Measurements from ENCODE around the gene YWHAG.
"Not testable (repeated sequence)": the region's sequence is repeated elsewhere in the genome, so short reads cannot be mapped to it uniquely, and the experiment has no call there.

- not testable (repeated sequence) for TF ChIP-seq ZNF232 (CRISPR knock-in tag; IDR thresholded peaks at IDR 0.05); CTCF (IDR thresholded peaks at IDR 0.05); STAT6 (CRISPR knock-in tag; conservative IDR thresholded peaks at IDR 0.05; ENCODE audit: low read depth); TEAD1 (CRISPR knock-in tag; IDR thresholded peaks at IDR 0.05); JUN (CRISPR knock-in tag; IDR thresholded peaks at IDR 0.05); ATF2 (CRISPR knock-in tag; IDR thresholded peaks at IDR 0.05; ENCODE audit: borderline replicate concordance, low read depth); E2F1 (CRISPR knock-in tag; IDR thresholded peaks at IDR 0.05); ATF3 (CRISPR knock-in tag; conservative IDR thresholded peaks at IDR 0.05); IRF1 (CRISPR knock-in tag; IDR thresholded peaks at IDR 0.05); HMGXB4 (CRISPR knock-in tag; IDR thresholded peaks at IDR 0.05)
Measured at GRCh38 chr7:76395605-76395964, 36.8 kb upstream of the YWHAG start.
